HCEC 1CT (cell line): ENCODE data around the gene BCAS3.
"Not testable (repeated sequence)": the region's sequence is repeated elsewhere in the genome, so short reads cannot be mapped to it uniquely, and the experiment has no call there.

Experiments used
- DNase-seq: peaks from one replicate; pipeline ENCODE4 v3.0.0-alpha.2; 2017

The BCAS3 gene

GRCh38 chr17:61017317-61018006 is 339.8 kb downstream of the BCAS3 start:
- no peak for DNase-seq

GRCh38 chr17:61018938-61019337 is 341.3 kb downstream of the BCAS3 start:
- DNase-seq, result no peak

GRCh38 chr17:61023996-61024395 is 346.3 kb downstream of the BCAS3 start:
- DNase-seq, result no peak

- no peak for DNase-seq
These were observed 349.2 kb downstream of the BCAS3 start for GRCh38 chr17:61026818-61027217.

- no peak for DNase-seq
These were observed 351.5 kb downstream of the BCAS3 start for GRCh38 chr17:61029181-61029580.

- no peak for DNase-seq
These were observed 363.0 kb downstream of the BCAS3 start for GRCh38 chr17:61040666-61041065.

- not testable (repeated sequence) for DNase-seq
These were observed 364.7 kb downstream of the BCAS3 start for GRCh38 chr17:61042348-61042747.

GRCh38 chr17:61047515-61047914 is 369.9 kb downstream of the BCAS3 start:
- no peak for DNase-seq

GRCh38 chr17:61048376-61049106 is 370.9 kb downstream of the BCAS3 start:
- no peak for DNase-seq

GRCh38 chr17:61053469-61053868 is 375.8 kb downstream of the BCAS3 start:
- no peak for DNase-seq

- DNase-seq, result no peak
These were observed 376.8 kb downstream of the BCAS3 start for GRCh38 chr17:61054436-61054835.

- DNase-seq, result no peak
These were observed 379.6 kb downstream of the BCAS3 start for GRCh38 chr17:61057257-61057656.

GRCh38 chr17:61058066-61058465 is 380.4 kb downstream of the BCAS3 start:
- no peak for DNase-seq

GRCh38 chr17:61063528-61063927 is 385.9 kb downstream of the BCAS3 start:
- DNase-seq, result no peak

- no peak for DNase-seq
These were observed 386.7 kb downstream of the BCAS3 start for GRCh38 chr17:61064087-61064951.

GRCh38 chr17:61065263-61065773 is 387.7 kb downstream of the BCAS3 start:
- peak; percentile 18 for DNase-seq

GRCh38 chr17:61066062-61066461 is 388.4 kb downstream of the BCAS3 start:
- no peak for DNase-seq

- DNase-seq, result no peak
These were observed 393.0 kb downstream of the BCAS3 start for GRCh38 chr17:61070649-61071048.

GRCh38 chr17:61072648-61073047 is 395.0 kb downstream of the BCAS3 start:
- DNase-seq, result no peak

- no peak for DNase-seq
These were observed 395.5 kb downstream of the BCAS3 start for GRCh38 chr17:61073131-61073530.

- DNase-seq, result no peak
These were observed 396.3 kb downstream of the BCAS3 start for GRCh38 chr17:61073799-61074513.

GRCh38 chr17:61075988-61076387 is 398.3 kb downstream of the BCAS3 start:
- no peak for DNase-seq

- no peak for DNase-seq
These were observed 399.0 kb downstream of the BCAS3 start for GRCh38 chr17:61076621-61077031.
